ENCODE data around the gene GABARAPL2. TPM values are rescaled to one million over a fixed set of nuclear protein-coding genes. Genes with fewer than 3 reads are reported as not detected.
A peak's percentile ranks its signal among the peaks of the same experiment; 100 is the strongest.

GABARAPL2 gene
- total RNA-seq, 2 experiments from 2014 or later = 31.9 to 58.0 TPM

DNA sequence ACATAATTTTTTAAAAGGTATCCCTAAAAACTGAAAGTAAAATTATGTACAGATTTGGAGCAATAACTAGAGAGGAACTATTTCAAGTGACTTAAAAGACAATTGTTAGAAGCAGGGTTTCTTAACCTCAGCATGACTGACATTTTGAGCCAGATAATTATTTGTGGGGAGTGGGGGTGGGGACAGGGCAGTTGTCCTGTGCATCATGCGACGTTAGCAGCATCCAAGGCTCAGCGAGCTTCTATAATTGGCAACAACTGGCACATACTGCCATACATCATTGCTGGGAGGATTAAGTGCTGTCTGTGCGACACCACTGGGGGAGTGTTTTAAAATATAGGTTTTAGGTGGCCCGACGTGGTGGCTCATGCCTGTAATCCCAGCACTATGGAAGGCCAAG, 27.1 kb downstream of the GABARAPL2 start:
- no peaks in the 10 kb centered on the region for H3K27me3 Mint-ChIP-seq
- POLR2A ChIA-PET = no interaction called here
- intact Hi-C loops (cut with DNase I, micrococcal nuclease) = no loop called here
- H3K9me3 Mint-ChIP-seq (ENCODE audit: low read depth) = no peaks in the 10 kb centered on the region
- H3K4me1 Mint-ChIP-seq = peaks cover 14% of the 10 kb centered on the region
- ATAC-seq = no peak
- no peak overlapping the region for H3K27ac Mint-ChIP-seq
- H3K36me3 Mint-ChIP-seq (ENCODE audit: low read depth) = peaks cover 26% of the 10 kb centered on the region
- CTCF ChIA-PET = no interaction called here
- no peak overlapping the region for H3K4me3 Mint-ChIP-seq
- DNase-seq = no peak

DNA sequence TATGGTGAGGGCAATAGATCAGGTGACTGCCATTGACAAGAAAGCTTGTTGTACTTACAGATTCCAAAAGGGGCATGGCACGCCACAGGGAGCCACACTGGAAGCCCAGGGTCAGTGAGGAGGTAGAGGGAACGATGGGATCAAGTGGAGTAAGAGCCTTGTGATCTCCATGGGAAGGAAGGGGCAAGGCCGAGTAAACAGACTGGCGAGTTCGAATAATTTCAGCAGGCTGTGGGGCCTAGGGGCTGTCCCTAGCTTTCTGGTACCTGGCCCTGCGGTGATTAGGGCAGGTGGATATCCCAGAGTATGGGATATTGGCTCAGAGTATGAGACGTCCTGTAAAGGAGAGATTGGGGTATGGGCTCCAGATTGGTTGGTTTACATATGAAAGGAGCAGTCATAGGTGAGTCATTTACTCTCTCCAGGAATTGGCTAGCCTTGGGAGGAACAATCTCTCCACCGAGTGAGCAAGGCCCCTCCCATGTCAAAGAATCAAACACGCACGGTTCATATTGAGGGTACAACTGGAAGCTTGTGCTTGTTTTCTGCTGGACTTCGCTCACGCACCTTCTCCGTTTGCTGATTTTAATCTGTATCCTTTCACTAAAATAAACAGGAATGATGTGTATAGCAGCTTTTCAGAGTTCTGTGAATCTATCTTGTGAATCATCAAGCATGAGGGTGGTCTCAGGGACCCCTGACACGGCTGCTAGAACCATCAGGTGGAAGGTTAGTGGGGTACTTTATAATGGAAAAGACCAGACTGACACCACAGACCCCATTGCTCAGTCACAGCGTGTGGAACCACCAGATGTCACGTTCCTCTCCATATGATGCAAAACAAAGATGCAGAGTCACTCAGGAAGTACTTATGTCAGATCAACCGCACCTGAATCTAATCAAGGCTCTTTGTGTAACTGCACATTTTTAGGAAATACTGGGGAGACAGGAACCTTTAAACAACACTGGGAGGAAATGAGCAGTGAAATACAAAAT, 27.9 kb downstream of the GABARAPL2 start:
- peak; percentile 83 for ATAC-seq
- intact Hi-C loops (cut with DNase I, micrococcal nuclease) = loop anchor here (1.0 to 2.0 kb wide), 2 partner anchors 23 kb away; no protein-coding TSS in a partner anchor
- Mint-ChIP-seq H3K4me3 (no peak overlapping the region), H3K4me1 (peaks cover 14% of the 10 kb centered on the region), H3K36me3 (ENCODE audit: low read depth) (peaks cover 28% of the 10 kb centered on the region), H3K9me3 (ENCODE audit: low read depth) (no peaks in the 10 kb centered on the region), H3K27me3 (no peaks in the 10 kb centered on the region), H3K27ac (peak overlapping the region; percentile 71)
- POLR2A ChIA-PET = no interaction called here
- CTCF ChIA-PET = no interaction called here
- peak; percentile 42 for DNase-seq

DNA sequence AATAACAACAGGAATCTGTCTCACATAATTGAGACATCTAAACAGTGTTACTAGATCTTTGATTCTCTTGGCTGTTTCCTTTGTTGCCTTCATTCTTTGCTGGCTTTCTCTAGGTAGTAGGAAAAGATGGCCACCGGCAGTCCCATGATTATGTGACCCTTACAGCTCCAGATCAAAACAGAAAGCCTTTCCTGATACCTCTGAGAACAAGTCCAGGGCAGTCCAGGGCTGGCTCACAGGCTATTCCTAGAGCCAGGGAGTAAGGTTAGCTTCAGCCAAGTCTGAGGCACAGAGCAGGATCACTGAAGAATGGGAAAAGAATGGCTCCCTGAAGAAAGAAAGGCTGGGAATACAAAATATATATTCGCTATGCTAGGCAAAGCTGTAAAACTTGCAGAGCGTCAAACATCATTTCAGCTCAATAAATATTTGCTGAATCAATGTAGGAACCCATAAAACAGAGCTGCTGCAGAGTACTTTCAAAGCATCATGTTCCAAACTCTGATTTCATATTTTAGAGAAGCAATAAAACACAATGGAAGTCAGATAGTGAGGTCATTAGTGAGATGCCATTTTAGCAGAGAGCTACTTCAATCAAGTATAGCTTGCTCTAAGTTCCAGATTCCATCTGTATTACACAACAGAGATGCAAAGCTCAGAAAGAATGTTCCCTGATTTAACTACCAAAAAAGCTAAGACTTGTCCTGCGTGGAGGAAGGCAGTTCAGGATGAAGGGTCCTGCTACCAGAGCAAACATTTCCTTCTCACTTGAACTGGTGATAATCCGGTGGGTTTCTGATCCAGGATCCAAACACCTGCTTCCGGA, 33.5 kb downstream of the GABARAPL2 start:
- Mint-ChIP-seq H3K4me3 (no peak overlapping the region), H3K27me3 (no peaks in the 10 kb centered on the region), H3K4me1 (peaks cover 10% of the 10 kb centered on the region), H3K27ac (no peak overlapping the region), H3K36me3 (ENCODE audit: low read depth) (peaks cover 67% of the 10 kb centered on the region), H3K9me3 (ENCODE audit: low read depth) (peaks cover 9% of the 10 kb centered on the region)
- intact Hi-C loops (cut with DNase I, micrococcal nuclease) = no loop called here
- ChIA-PET CTCF (interaction anchor here (1.0 kb wide), 2 partner anchors 22 to 35 kb away, joined by 3 read pairs; no protein-coding TSS in a partner anchor), POLR2A (no interaction called here)
- DNase-seq (no peak), ATAC-seq (no peak)

DNA sequence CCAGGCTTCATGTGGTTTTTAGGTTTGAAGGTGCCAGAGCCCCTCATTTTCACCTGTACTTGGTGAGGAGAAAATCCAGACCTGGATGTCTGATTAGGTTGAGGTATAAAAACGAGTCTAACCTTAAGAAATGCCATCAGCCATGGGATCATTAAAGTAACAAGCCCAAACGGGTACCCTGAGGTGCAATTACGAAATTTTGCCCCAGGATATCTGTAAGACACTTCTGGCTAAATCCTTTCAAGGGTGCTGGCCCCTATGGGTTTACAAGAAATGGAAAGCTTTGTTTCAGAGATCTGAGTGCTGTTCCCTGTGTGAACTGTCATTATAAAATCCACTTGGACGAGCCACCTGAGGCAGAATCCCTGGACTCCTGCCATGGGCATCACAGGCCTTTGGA, 37.1 kb downstream of the GABARAPL2 start:
- Mint-ChIP-seq H3K4me1 (peaks cover 6% of the 10 kb centered on the region), H3K4me3 (no peak overlapping the region), H3K36me3 (ENCODE audit: low read depth) (peaks cover 72% of the 10 kb centered on the region), H3K9me3 (ENCODE audit: low read depth) (peaks cover 9% of the 10 kb centered on the region), H3K27me3 (no peaks in the 10 kb centered on the region), H3K27ac (no peak overlapping the region)
- ATAC-seq (no peak), DNase-seq (no peak)
- ChIA-PET POLR2A (no interaction called here), CTCF (no interaction called here)
- intact Hi-C loops (cut with DNase I, micrococcal nuclease) = no loop called here

DNA sequence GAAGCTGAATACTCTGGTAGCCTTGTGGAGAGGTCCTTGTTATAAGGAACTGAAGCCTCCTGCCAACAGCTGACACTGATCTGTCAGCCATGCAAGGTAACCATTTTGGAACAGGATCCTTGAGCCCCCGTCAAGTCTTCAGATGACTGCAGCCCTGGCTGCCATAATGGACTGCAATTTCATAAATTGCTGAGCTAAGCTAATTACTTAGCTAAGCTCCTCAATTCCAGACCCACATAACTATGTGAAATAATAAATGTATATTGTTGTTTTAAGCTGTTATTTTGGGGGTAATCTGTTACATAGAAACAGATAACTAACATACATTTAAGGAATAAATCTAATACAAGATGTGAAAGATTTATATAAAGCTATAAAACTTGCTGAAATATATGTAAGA, 40.3 kb downstream of the GABARAPL2 start:
- intact Hi-C loops (cut with DNase I, micrococcal nuclease) = no loop called here
- Mint-ChIP-seq H3K4me3 (no peak overlapping the region), H3K36me3 (ENCODE audit: low read depth) (peaks cover 59% of the 10 kb centered on the region), H3K4me1 (peaks cover 6% of the 10 kb centered on the region), H3K27me3 (no peaks in the 10 kb centered on the region), H3K9me3 (ENCODE audit: low read depth) (peaks cover 9% of the 10 kb centered on the region), H3K27ac (no peak overlapping the region)
- DNase-seq = no peak
- POLR2A ChIA-PET = no interaction called here
- ATAC-seq = no peak
- CTCF ChIA-PET = interaction anchor here (1.0 to 1.3 kb wide), 6 partner anchors 9 to 28 kb away, joined by 3 to 6 read pairs (median 3); no protein-coding TSS in a partner anchor

DNA sequence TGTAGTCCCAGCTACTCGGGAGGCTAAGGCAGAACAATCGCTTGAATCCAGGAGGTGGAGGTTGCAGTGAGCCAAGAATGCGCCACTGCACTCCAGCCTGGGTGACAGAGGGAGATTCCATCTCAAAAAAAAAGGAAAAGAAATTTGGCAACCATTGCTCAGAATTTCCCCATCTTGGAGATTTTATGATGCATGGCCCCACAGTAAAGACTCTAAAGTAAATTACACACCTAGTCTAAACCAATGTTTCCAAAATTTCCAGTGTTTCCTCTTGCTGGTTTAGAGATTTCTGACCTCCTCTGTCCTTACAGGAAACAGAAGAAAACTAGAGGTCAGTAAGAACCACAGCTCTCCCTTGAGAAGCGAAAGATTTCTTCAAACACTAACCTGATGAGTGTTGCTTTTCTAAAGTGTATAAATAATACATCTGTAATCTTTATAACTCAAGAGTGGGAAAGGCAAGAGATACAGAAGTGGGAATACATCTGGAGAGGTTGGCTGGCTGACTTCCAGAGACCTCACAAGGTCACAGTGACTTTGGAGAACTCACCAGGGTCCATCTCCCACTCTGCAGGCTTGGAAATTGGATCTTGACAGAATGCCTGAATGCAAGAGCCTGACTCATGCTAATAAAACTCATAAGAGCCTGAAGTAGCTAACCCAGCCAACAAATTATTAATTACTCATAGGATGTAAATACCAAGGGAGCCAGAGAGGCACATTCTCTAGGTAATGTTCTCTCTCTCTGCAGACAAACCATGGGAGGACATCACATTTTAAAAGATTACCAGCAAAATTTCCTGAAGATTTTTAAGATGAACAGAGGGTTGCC, 48.1 kb downstream of the GABARAPL2 start:
- Mint-ChIP-seq H3K36me3 (ENCODE audit: low read depth) (peaks cover 63% of the 10 kb centered on the region), H3K4me3 (no peak overlapping the region), H3K4me1 (peaks cover 23% of the 10 kb centered on the region), H3K27ac (no peak overlapping the region), H3K9me3 (ENCODE audit: low read depth) (no peaks in the 10 kb centered on the region), H3K27me3 (no peaks in the 10 kb centered on the region)
- no peak for DNase-seq
- ChIA-PET CTCF (no interaction called here), POLR2A (interaction anchor here (0.6 kb wide), 1 partner anchor 955 kb away, joined by 6 read pairs; no protein-coding TSS in a partner anchor)
- intact Hi-C loops (cut with DNase I, micrococcal nuclease) = no loop called here
- no peak for ATAC-seq

DNA sequence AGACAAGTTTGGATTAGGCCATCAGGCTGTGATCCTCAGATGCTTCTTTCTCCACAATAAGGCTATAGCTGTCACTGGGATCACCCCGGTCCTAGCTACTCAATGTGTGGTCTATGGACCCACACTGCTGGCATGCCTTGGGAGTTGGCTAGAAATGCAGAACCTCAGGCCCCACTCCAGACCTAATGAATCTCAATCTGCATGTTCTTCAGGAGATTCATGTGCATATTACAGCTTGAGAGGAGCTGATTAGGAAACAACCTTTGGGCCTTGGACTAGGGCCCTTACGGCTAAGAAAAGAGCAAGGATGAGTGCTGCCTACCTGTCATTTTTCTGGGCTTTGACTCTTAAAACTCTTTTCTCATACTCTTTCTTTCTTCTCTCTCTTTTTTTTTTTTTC, 49.4 kb downstream of the GABARAPL2 start:
- Mint-ChIP-seq H3K4me1 (peaks cover 31% of the 10 kb centered on the region), H3K9me3 (ENCODE audit: low read depth) (no peaks in the 10 kb centered on the region), H3K4me3 (no peak overlapping the region), H3K27me3 (no peaks in the 10 kb centered on the region), H3K27ac (no peak overlapping the region), H3K36me3 (ENCODE audit: low read depth) (peaks cover 66% of the 10 kb centered on the region)
- DNase-seq (no peak), ATAC-seq (no peak)
- POLR2A ChIA-PET = interaction anchor here (0.6 to 1.0 kb wide), 3 partner anchors 38 to 502 kb away, joined by 3 to 6 read pairs (median 3); no protein-coding TSS in a partner anchor
- intact Hi-C loops (cut with DNase I, micrococcal nuclease) = loop anchor here (1.0 to 2.0 kb wide), 3 partner anchors 21 to 237 kb away; partner anchors contain the start of gene GABARAPL2 (in 1 of the 2)
- CTCF ChIA-PET = interaction anchor here (0.6 to 1.5 kb wide), 7 partner anchors 9 to 198 kb away, joined by 3 to 6 read pairs (median 3); partner anchors contain the start of genes KARS1 and TERF2IP

DNA sequence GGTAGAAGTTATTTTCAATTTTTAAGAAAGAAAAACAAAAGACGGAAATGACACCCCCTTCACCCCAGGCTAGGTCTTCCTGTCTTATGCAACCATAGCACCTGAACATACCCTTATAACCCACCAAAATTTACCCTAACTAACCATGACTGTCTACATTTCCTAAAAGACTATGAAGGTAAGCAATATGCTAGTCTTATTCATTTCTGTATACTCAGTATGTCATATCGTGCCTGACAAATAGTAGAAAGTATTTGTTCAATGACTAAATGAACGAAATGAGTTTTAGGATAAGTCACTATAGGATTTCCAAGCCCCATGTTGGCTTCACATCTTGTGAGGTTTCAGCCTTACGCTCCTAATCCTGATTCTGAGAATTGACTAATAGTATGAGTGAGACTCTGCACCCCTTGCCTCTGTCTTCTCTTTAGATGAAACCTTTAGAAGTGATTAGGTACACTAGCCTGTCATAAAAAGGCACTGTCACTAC, 50.4 kb downstream of the GABARAPL2 start:
- H3K4me1 Mint-ChIP-seq = peaks cover 41% of the 10 kb centered on the region
- peak overlapping the region; percentile 63 for H3K27ac Mint-ChIP-seq
- H3K9me3 Mint-ChIP-seq (ENCODE audit: low read depth) = no peaks in the 10 kb centered on the region
- peak; percentile 93 for ATAC-seq
- H3K4me3 Mint-ChIP-seq = peak overlapping the region; percentile 0
- intact Hi-C loops (cut with DNase I, micrococcal nuclease) = loop anchor here (1.0 to 2.0 kb wide), 4 partner anchors 22 to 238 kb away; partner anchors contain the start of gene GABARAPL2 (in 1 of the 2)
- no peaks in the 10 kb centered on the region for H3K27me3 Mint-ChIP-seq
- peaks cover 69% of the 10 kb centered on the region for H3K36me3 Mint-ChIP-seq (ENCODE audit: low read depth)
- peak; percentile 36 for DNase-seq
- ChIA-PET POLR2A (no interaction called here), CTCF (interaction anchor here (0.6 to 1.5 kb wide), 5 partner anchors 10 to 48 kb away, joined by 3 to 6 read pairs (median 3); partner anchors contain the start of genes KARS1 and TERF2IP)

DNA sequence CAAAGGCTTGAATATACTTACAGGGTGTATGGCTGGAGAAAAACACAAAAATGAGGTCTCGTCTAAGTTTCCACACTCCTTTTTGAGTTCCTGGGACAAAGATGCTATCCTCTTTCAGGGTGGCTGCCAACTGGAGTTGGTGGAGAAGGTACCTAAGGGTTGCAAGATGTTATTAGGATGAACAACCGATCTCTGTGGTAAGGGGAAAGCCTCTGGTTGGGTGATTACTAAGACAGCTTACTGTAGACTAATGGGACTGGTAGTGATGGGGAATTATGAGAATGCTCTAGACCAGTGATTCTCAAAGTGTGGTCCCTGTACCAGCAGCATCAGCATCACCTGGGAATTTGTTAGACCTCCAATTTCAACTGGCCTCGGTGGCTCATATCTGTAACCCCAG, 50.9 kb downstream of the GABARAPL2 start:
- CTCF ChIA-PET = interaction anchor here (0.6 to 1.4 kb wide), 5 partner anchors 26 to 100 kb away, joined by 3 read pairs; partner anchors contain the start of genes KARS1 and TERF2IP
- peak overlapping the region; percentile 0 for H3K4me3 Mint-ChIP-seq
- H3K4me1 Mint-ChIP-seq = peaks cover 46% of the 10 kb centered on the region

DNA sequence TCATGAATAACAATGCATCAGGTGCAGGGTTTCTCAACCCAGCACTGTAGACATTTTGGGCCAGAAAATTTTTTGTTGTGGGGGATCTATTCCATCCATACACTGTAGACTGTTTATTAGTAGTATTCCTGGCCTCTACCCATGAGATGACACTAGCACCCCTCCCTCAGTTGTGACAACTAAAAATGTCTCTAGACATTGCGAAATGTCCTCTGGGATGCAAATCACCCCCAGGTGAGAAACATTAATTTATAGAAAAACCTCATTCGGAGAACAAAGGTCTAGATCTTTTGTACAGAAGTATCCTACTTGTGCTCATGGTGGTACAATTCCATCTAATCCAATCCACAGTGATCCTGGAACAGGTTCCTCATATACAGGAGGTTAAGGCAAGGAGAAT, 52.6 kb downstream of the GABARAPL2 start:
- intact Hi-C loops (cut with DNase I, micrococcal nuclease) = no loop called here
- H3K27me3 Mint-ChIP-seq = no peaks in the 10 kb centered on the region
- H3K4me3 Mint-ChIP-seq = no peak overlapping the region
- POLR2A ChIA-PET = interaction anchor here (0.6 kb wide), 1 partner anchor 54 kb away, joined by 3 read pairs; no protein-coding TSS in a partner anchor
- ATAC-seq (no peak), DNase-seq (no peak)
- H3K9me3 Mint-ChIP-seq (ENCODE audit: low read depth) = no peaks in the 10 kb centered on the region
- H3K36me3 Mint-ChIP-seq (ENCODE audit: low read depth) = peaks cover 52% of the 10 kb centered on the region
- H3K4me1 Mint-ChIP-seq = peaks cover 49% of the 10 kb centered on the region
- CTCF ChIA-PET = interaction anchor here (0.8 to 1.2 kb wide), 4 partner anchors 14 to 55 kb away, joined by 3 to 4 read pairs (median 3); partner anchors contain the start of gene GABARAPL2
- no peak overlapping the region for H3K27ac Mint-ChIP-seq

More for the DNA sequence above, 50.9 kb downstream of the GABARAPL2 start:
- POLR2A ChIA-PET = no interaction called here
- Mint-ChIP-seq H3K27ac (peak overlapping the region; percentile 40), H3K36me3 (ENCODE audit: low read depth) (peaks cover 68% of the 10 kb centered on the region), H3K9me3 (ENCODE audit: low read depth) (no peaks in the 10 kb centered on the region), H3K27me3 (no peaks in the 10 kb centered on the region)
- ATAC-seq (peak; percentile 11), DNase-seq (no peak)
- intact Hi-C loops (cut with DNase I, micrococcal nuclease) = loop anchor here (1.0 to 2.0 kb wide), 3 partner anchors 22 to 238 kb away; no protein-coding TSS in a partner anchor
